GM23338 (cell line): ENCODE results near the gene SIRPA.

Experiments
- CTCF ChIP-seq, 2 experiments: fragments of 200-600 bp in 1 of 2; sonication (generic) in 1 of 2; conservative IDR thresholded peaks; 2 replicates each; pipeline versions ENCODE4 v1.5.1 to v1.6.1; 2016 to 2017; ENCODE audit warnings: antibody characterized with exemption in 2 of 2, low read depth in 2 of 2, mild to moderate bottlenecking in 2 of 2, moderate library complexity in 1 of 2
- EZH2 ChIP-seq: fragments of 200-600 bp; sonication (generic); IDR thresholded peaks from one replicate; pipeline ENCODE4 v1.8.0; 2017; ENCODE audit warnings: antibody characterized with exemption, mild to moderate bottlenecking, low read depth; ENCODE audit not compliant: unreplicated experiment
- POLR2AphosphoS5 ChIP-seq: IDR thresholded peaks from 2 replicates; pipeline ENCODE4 v1.6.1; 2016; ENCODE audit warnings: antibody characterized with exemption, low read depth

GRCh38 chr20:1851396-1851795 is 43.8 kb upstream of the SIRPA start:
- TF ChIP-seq EZH2 (no peak), CTCF (conservative IDR thresholded peaks at IDR 0.05; ENCODE audit: low read depth in 2 of 2) (no peak), POLR2AphosphoS5 (no peak)
